HepG2 (cell line): ENCODE data around the gene TMEM98. TPM values are rescaled to one million over a fixed set of nuclear protein-coding genes. Genes with fewer than 3 reads are reported as not detected.

Source experiments
- CTCF ChIP-seq: sonication (generic); formaldehyde crosslinking; IDR thresholded peaks from 2 replicates; pipeline ENCODE4 v1.5.0; 2020; ENCODE audit warnings: mild to moderate bottlenecking, missing genetic modification reagents, moderate library complexity
- ESRRA ChIP-seq: sonication (generic); formaldehyde crosslinking; IDR thresholded peaks from 2 replicates; pipeline ENCODE4 v1.5.1; 2020; ENCODE audit warnings: mild to moderate bottlenecking, low read depth, missing genetic modification reagents
- HNRNPLL ChIP-seq: fragments of 200-400 bp; formaldehyde crosslinking; IDR thresholded peaks from 2 replicates; pipeline ENCODE4 v1.6.1; 2017; ENCODE audit warnings: mild to moderate bottlenecking, low read depth, low read length; ENCODE audit not compliant: poor library complexity, severe bottlenecking
- MEF2D ChIP-seq: sonication (generic); formaldehyde crosslinking; IDR thresholded peaks from 2 replicates; pipeline ENCODE4 v1.5.1; 2020; ENCODE audit warnings: mild to moderate bottlenecking, missing genetic modification reagents
- PHF21A ChIP-seq: sonication (generic); formaldehyde crosslinking; IDR thresholded peaks from 2 replicates; pipeline ENCODE4 v1.5.0; 2020; ENCODE audit warnings: mild to moderate bottlenecking, missing genetic modification reagents
- RFXANK ChIP-seq: IDR thresholded peaks from 2 replicates; pipeline ENCODE4 v1.6.1; 2016
- SIX4 ChIP-seq: sonication (generic); formaldehyde crosslinking; IDR thresholded peaks from 2 replicates; pipeline ENCODE4 v1.4.0; 2020; ENCODE audit warnings: missing genetic modification reagents
- U2AF2 ChIP-seq: fragments of 200-400 bp; formaldehyde crosslinking; IDR thresholded peaks from 2 replicates; pipeline ENCODE4 v1.6.1; 2017; ENCODE audit warnings: low read depth, mild to moderate bottlenecking, low read length
- XRCC5 ChIP-seq: fragments of 200-400 bp; formaldehyde crosslinking; optimal IDR thresholded peaks from 2 replicates; pipeline ENCODE3; 2017; ENCODE audit warnings: mild to moderate bottlenecking, low read length
- ZBTB7B ChIP-seq: sonication (generic); formaldehyde crosslinking; IDR thresholded peaks from 2 replicates; pipeline ENCODE4 v1.4.0; 2020; ENCODE audit warnings: missing genetic modification reagents
- ZNF251 ChIP-seq: sonication (generic); formaldehyde crosslinking; IDR thresholded peaks from 2 replicates; pipeline ENCODE4 v1.9.0; 2021; ENCODE audit warnings: mild to moderate bottlenecking, missing genetic modification reagents
- ZNF260 ChIP-seq: sonication (generic); formaldehyde crosslinking; IDR thresholded peaks from 2 replicates; pipeline ENCODE4 v1.4.0; 2020; ENCODE audit warnings: missing genetic modification reagents, low read depth, mild to moderate bottlenecking, borderline replicate concordance
- ZNF615 ChIP-seq: sonication (generic); formaldehyde crosslinking; IDR thresholded peaks from 2 replicates; pipeline ENCODE4 v1.5.0; 2020; ENCODE audit warnings: mild to moderate bottlenecking, missing genetic modification reagents, borderline replicate concordance
- polyA plus RNA-seq, 8 experiments: library from polyadenylated mRNA; depleted of rRNA in 3 of 8; stranded (reverse) in 7 of 8; unstranded in 1 of 8; fragments of >200 nt; fragmentation: Illumina TruSeq in 4 of 8; extraction: Trizol in 4 of 8; gene quantifications; 2 replicates each; pipeline versions ENCODE4 v1.2.1 to v1.2.3, GENCODE V29; 2011 to 2016; ENCODE audit warnings: low read depth in 4 of 8, missing spikeins in 1 of 8, mixed read lengths in 1 of 8; ENCODE audit not compliant: insufficient read depth in 1 of 8
- total RNA-seq, 5 experiments: library from RNA; depleted of rRNA; stranded (reverse); fragments of >200 nt; fragmentation: Illumina TruSeq; extraction: Trizol; gene quantifications; 2 replicates each; pipeline ENCODE4 v1.2.3, GENCODE V29; 2016; ENCODE audit warnings: low read depth in 1 of 5
- TF ChIP-seq, protein P1 (sequence below): sonication (generic); formaldehyde crosslinking; IDR thresholded peaks from 2 replicates; pipeline ENCODE4 v1.4.0; 2020; ENCODE audit warnings: missing genetic modification reagents
- TF ChIP-seq, protein P2 (sequence below): sonication (generic); IDR thresholded peaks from 2 replicates; pipeline ENCODE4 v1.6.1; 2016; ENCODE audit warnings: low read depth, borderline replicate concordance
- TF ChIP-seq, protein P3 (sequence below): sonication (generic); formaldehyde crosslinking; IDR thresholded peaks from 2 replicates; pipeline ENCODE4 v1.4.0; 2020; ENCODE audit warnings: missing genetic modification reagents, borderline replicate concordance
- TF ChIP-seq, protein P4 (sequence below): IDR thresholded peaks from 2 replicates; pipeline ENCODE4 v1.6.1; 2016; ENCODE audit warnings: low read depth
- TF ChIP-seq, protein P5 (sequence below): sonication (generic); formaldehyde crosslinking; IDR thresholded peaks from 2 replicates; pipeline ENCODE4 v1.8.0; 2022; ENCODE audit warnings: missing genetic modification reagents, low read depth, mild to moderate bottlenecking, borderline replicate concordance

Gene TMEM98
- total and polyA plus RNA-seq, 2 of the 13 experiments (the other 11 are each of a cell fraction or from before 2014, with no cell fraction given): 103 to 175 TPM

DNA sequence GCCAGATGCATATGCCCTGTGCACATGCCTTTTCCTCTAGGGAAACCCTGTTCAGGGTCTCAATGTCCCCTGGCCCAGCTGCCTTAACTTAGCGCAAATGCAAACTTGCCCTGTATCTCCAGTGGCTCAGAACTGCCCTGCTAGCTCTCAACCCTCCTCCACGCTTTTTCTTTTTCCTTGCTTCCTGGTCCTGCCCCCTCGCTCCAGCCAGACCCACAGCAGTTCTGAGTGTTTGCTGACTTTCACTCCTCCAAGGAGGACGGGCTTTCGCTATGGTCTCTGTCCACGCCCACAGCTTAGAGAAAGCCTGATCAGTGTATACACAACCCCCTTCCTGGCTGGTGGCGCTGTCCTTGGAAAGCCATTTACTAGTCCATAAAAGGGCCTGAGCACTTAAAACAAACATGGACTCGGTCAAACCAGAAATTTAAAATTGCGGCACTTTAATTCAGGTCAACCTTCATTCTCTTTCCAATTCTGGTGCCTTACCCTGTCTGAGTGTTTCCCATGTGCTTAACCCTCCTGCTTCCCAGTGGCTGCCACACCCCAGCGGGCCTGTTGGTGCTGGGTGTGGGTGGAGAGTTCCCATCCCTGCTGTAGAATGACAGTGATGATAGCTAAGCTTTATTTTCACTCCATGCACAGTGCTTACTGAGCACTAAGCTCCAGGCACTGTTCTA is 15.6 kb upstream of the TMEM98 start (continued):
- TF ChIP-seq, protein P1, sequence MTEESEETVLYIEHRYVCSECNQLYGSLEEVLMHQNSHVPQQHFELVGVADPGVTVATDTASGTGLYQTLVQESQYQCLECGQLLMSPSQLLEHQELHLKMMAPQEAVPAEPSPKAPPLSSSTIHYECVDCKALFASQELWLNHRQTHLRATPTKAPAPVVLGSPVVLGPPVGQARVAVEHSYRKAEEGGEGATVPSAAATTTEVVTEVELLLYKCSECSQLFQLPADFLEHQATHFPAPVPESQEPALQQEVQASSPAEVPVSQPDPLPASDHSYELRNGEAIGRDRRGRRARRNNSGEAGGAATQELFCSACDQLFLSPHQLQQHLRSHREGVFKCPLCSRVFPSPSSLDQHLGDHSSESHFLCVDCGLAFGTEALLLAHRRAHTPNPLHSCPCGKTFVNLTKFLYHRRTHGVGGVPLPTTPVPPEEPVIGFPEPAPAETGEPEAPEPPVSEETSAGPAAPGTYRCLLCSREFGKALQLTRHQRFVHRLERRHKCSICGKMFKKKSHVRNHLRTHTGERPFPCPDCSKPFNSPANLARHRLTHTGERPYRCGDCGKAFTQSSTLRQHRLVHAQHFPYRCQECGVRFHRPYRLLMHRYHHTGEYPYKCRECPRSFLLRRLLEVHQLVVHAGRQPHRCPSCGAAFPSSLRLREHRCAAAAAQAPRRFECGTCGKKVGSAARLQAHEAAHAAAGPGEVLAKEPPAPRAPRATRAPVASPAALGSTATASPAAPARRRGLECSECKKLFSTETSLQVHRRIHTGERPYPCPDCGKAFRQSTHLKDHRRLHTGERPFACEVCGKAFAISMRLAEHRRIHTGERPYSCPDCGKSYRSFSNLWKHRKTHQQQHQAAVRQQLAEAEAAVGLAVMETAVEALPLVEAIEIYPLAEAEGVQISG: peak; percentile 54
- TF ChIP-seq, protein P2, sequence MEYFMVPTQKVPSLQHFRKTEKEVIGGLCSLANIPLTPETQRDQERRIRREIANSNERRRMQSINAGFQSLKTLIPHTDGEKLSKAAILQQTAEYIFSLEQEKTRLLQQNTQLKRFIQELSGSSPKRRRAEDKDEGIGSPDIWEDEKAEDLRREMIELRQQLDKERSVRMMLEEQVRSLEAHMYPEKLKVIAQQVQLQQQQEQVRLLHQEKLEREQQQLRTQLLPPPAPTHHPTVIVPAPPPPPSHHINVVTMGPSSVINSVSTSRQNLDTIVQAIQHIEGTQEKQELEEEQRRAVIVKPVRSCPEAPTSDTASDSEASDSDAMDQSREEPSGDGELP: no peak
- TF ChIP-seq, protein P3, sequence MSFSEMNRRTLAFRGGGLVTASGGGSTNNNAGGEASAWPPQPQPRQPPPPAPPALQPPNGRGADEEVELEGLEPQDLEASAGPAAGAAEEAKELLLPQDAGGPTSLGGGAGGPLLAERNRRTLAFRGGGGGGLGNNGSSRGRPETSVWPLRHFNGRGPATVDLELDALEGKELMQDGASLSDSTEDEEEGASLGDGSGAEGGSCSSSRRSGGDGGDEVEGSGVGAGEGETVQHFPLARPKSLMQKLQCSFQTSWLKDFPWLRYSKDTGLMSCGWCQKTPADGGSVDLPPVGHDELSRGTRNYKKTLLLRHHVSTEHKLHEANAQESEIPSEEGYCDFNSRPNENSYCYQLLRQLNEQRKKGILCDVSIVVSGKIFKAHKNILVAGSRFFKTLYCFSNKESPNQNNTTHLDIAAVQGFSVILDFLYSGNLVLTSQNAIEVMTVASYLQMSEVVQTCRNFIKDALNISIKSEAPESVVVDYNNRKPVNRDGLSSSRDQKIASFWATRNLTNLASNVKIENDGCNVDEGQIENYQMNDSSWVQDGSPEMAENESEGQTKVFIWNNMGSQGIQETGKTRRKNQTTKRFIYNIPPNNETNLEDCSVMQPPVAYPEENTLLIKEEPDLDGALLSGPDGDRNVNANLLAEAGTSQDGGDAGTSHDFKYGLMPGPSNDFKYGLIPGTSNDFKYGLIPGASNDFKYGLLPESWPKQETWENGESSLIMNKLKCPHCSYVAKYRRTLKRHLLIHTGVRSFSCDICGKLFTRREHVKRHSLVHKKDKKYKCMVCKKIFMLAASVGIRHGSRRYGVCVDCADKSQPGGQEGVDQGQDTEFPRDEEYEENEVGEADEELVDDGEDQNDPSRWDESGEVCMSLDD (CRISPR knock-in tag): no peak
- TF ChIP-seq CTCF (CRISPR knock-in tag) (peak; percentile 60), XRCC5 (peak; percentile 78), ZNF260 (no peak), MEF2D (CRISPR knock-in tag) (no peak), U2AF2 (no peak), ZBTB7B (CRISPR knock-in tag) (peak; percentile 35; the same call in 1 of the 2 replicates), SIX4 (CRISPR knock-in tag) (no peak), HNRNPLL (no peak), ZNF615 (CRISPR knock-in tag) (no peak), ZNF251 (CRISPR knock-in tag) (no peak), ESRRA (CRISPR knock-in tag) (no peak), PHF21A (peak; percentile 41; the same call in 1 of the 2 replicates), RFXANK (CRISPR knock-in tag) (no peak)
- TF ChIP-seq, protein P4, sequence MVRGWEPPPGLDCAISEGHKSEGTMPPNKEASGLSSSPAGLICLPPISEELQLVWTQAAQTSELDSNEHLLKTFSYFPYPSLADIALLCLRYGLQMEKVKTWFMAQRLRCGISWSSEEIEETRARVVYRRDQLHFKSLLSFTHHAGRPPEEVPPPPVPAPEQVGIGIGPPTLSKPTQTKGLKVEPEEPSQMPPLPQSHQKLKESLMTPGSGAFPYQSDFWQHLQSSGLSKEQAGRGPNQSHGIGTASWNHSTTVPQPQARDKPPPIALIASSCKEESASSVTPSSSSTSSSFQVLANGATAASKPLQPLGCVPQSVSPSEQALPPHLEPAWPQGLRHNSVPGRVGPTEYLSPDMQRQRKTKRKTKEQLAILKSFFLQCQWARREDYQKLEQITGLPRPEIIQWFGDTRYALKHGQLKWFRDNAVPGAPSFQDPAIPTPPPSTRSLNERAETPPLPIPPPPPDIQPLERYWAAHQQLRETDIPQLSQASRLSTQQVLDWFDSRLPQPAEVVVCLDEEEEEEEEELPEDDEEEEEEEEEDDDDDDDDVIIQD (CRISPR knock-in tag): 0 out of 2 replicates have a peak, but pooled peaks have one; percentile 52
- TF ChIP-seq, protein P5, sequence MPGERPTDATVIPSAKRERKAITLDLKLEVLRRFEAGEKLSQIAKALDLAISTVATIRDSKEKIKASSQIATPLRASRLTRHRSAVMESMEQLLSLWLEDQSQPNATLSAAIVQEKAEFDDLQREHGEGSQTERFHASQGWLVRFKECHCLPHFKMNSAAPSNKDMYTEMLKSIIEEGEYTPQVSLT (CRISPR knock-in tag): no peak
